Hepatocyte (in vitro differentiated cells): ENCODE data around the gene ZCRB1. TPM values are rescaled to one million over a fixed set of nuclear protein-coding genes. Genes with fewer than 3 reads are reported as not detected.

Source experiments
- DNase-seq: peaks from one replicate; pipeline ENCODE4 v3.0.0-alpha.2; 2016; ENCODE audit warnings: low spot score
- H2AFZ ChIP-seq: fragments of 200-600 bp; sonication (generic); 2 replicates; pipeline ENCODE4 v1.6.0; 2016; ENCODE audit warnings: antibody characterized with exemption, mild to moderate bottlenecking
- H3K27ac ChIP-seq: fragments of 200-600 bp; sonication (generic); 2 replicates; pipeline ENCODE4 v1.5.1; 2016; ENCODE audit warnings: mild to moderate bottlenecking
- H3K27me3 ChIP-seq: fragments of 200-600 bp; sonication (generic); 2 replicates; pipeline ENCODE4 v1.6.1; 2016
- H3K36me3 ChIP-seq: fragments of 200-600 bp; sonication (generic); replicated peaks from 2 replicates; pipeline ENCODE4 v1.5.1; 2016; ENCODE audit warnings: low read depth; ENCODE audit not compliant: insufficient read depth
- H3K4me1 ChIP-seq: fragments of 200-600 bp; sonication (generic); 2 replicates; pipeline ENCODE4 v1.5.1; 2016; ENCODE audit warnings: mild to moderate bottlenecking, moderate library complexity; ENCODE audit not compliant: insufficient read depth
- H3K4me2 ChIP-seq: fragments of 200-600 bp; sonication (generic); 2 replicates; pipeline ENCODE4 v1.6.0; 2016
- H3K4me3 ChIP-seq: fragments of 200-600 bp; sonication (generic); 2 replicates; pipeline ENCODE4 v1.5.1; 2016; ENCODE audit warnings: mild to moderate bottlenecking
- H3K79me2 ChIP-seq: fragments of 200-600 bp; sonication (generic); 2 replicates; pipeline ENCODE4 v1.6.0; 2017; ENCODE audit warnings: mild to moderate bottlenecking
- H3K9me2 ChIP-seq: fragments of 200-600 bp; sonication (generic); replicated peaks from 2 replicates; pipeline ENCODE4 v1.6.0; 2017; ENCODE audit warnings: mild to moderate bottlenecking; ENCODE audit not compliant: insufficient read depth
- H3K9me3 ChIP-seq: fragments of 200-600 bp; sonication (generic); 2 replicates; pipeline ENCODE4 v1.5.1; 2016; ENCODE audit warnings: low read depth, mild to moderate bottlenecking
- H4K20me1 ChIP-seq: fragments of 200-600 bp; sonication (generic); 2 replicates; pipeline ENCODE4 v1.6.0; 2016; ENCODE audit warnings: mild to moderate bottlenecking; ENCODE audit not compliant: insufficient read depth, poor library complexity, severe bottlenecking
- CTCF ChIP-seq: fragments of 200-600 bp; sonication (generic); IDR thresholded peaks from 2 replicates; pipeline ENCODE4 v1.5.1; 2016; ENCODE audit warnings: antibody characterized with exemption, mild to moderate bottlenecking; ENCODE audit not compliant: poor library complexity
- EZH2 ChIP-seq: fragments of 200-600 bp; sonication (generic); IDR thresholded peaks from 2 replicates; pipeline ENCODE4 v1.6.1; 2016; ENCODE audit warnings: antibody characterized with exemption, mild to moderate bottlenecking, borderline replicate concordance
- EZH2phosphoT487 ChIP-seq: fragments of 200-600 bp; sonication (generic); IDR thresholded peaks from one replicate; pipeline ENCODE4 v1.6.1; 2018; ENCODE audit warnings: antibody characterized with exemption, mild to moderate bottlenecking, low read depth, moderate library complexity; ENCODE audit not compliant: unreplicated experiment, severe bottlenecking
- WGBS: methylation state at CpG from one replicate; pipeline ENCODE4 v1.1.6; 2016; ENCODE audit warnings: low lambda C conversion rate; ENCODE audit errors: missing lambda C conversion rate; 5-methylcytosine and 5-hydroxymethylcytosine counted together
- polyA plus RNA-seq: library from polyadenylated mRNA; unstranded; fragments of >200 nt; fragmentation: Nextera tagmentation; extraction: Ambion mirVana; gene quantifications from 2 replicates; pipeline ENCODE4 v1.2.1, GENCODE V29; 2016
- total RNA-seq: library from RNA; depleted of rRNA; stranded (reverse); fragments of >200 nt; gene quantifications from 2 replicates; pipeline ENCODE4 v1.2.3, GENCODE V29; 2014

The ZCRB1 gene
- total RNA-seq (25.6 and 27.7 TPM in 2 replicates), polyA plus RNA-seq (70.1 and 85.9 TPM in 2 replicates)

- Histone ChIP-seq H3K9me2 (no peaks in the 10 kb centered on the region), H2AFZ (peak within 1 kb of the TSS; percentile 90), H3K27ac (peak within 1 kb of the TSS; percentile 93), H3K4me1 (peaks cover 13% of the 10 kb centered on the region), H3K9me3 (no peaks in the 10 kb centered on the region), H3K4me3 (peak within 1 kb of the TSS; percentile 68), H3K27me3 (no peaks in the 10 kb centered on the region), H3K36me3 (no peaks in the 10 kb centered on the region), H3K79me2 (peaks cover 42% of the 10 kb centered on the region), H4K20me1 (peaks cover under 1% of the 10 kb centered on the region), H3K4me2 (peak within 1 kb of the TSS; percentile 88)
- WGBS = under 1% methylated on average over 54 of the region's 55 CpGs
- peak; percentile 93 for DNase-seq
- TF ChIP-seq EZH2phosphoT487 (no peak), EZH2 (no peak), CTCF (no peak)
These were observed at the start of gene ZCRB1, which contains the start of gene PPHLN1 for GRCh38 chr12:42325653-42326474. Gene ZCRB1 (minus strand): TSS chr12:42326094. CDS start chr12:42324102, 1,992 bp downstream. Gene PPHLN1 (plus strand): TSS chr12:42326167. CDS start chr12:42335903, 9,736 bp downstream.

- no peak for DNase-seq
- Histone ChIP-seq H3K4me3 (no peak overlapping the region), H4K20me1 (no peaks in the 10 kb centered on the region), H3K9me3 (no peaks in the 10 kb centered on the region), H3K27ac (no peak overlapping the region), H3K79me2 (peaks cover 3% of the 10 kb centered on the region), H3K4me1 (no peaks in the 10 kb centered on the region), H3K27me3 (no peaks in the 10 kb centered on the region), H3K4me2 (no peak overlapping the region), H2AFZ (no peak overlapping the region), H3K36me3 (no peaks in the 10 kb centered on the region), H3K9me2 (no peaks in the 10 kb centered on the region)
- TF ChIP-seq EZH2 (no peak), EZH2phosphoT487 (no peak), CTCF (no peak)
These were observed 47.8 kb upstream of the ZCRB1 start for GRCh38 chr12:42373669-42374068.

- Histone ChIP-seq H3K36me3 (no peaks in the 10 kb centered on the region), H3K4me1 (no peaks in the 10 kb centered on the region), H3K79me2 (peaks cover 3% of the 10 kb centered on the region), H3K27me3 (no peaks in the 10 kb centered on the region), H4K20me1 (no peaks in the 10 kb centered on the region), H3K4me3 (no peak overlapping the region), H3K9me2 (no peaks in the 10 kb centered on the region), H3K27ac (no peak overlapping the region), H3K4me2 (no peak overlapping the region), H2AFZ (no peak overlapping the region), H3K9me3 (no peaks in the 10 kb centered on the region)
- DNase-seq = peak; percentile 60
- TF ChIP-seq EZH2phosphoT487 (no peak), CTCF (peak; percentile 73), EZH2 (no peak)
- 87% methylated on average over 2 of the region's 2 CpGs for WGBS
These were observed 46.4 kb upstream of the ZCRB1 start for GRCh38 chr12:42372154-42372791.
